Esophagus muscularis mucosa (tissue), 4 donors: ENCODE data around the gene ATG13. TPM values are rescaled to one million over a fixed set of nuclear protein-coding genes. Genes with fewer than 3 reads are reported as not detected.

Source experiments
- DNase-seq: peaks from one replicate; pipeline ENCODE4 v3.0.0-alpha.2; 2017; ENCODE audit errors: extremely low spot score
- H3K27ac ChIP-seq, 4 donors: fragments of 200-600 bp; sonication (generic); replicated peaks in 1 of 4; 1 replicate in 3 of 4; 2 replicates in 1 of 4; pipeline ENCODE4 v1.5.1; 2016 to 2019; ENCODE audit warnings: mild to moderate bottlenecking in 1 of 4
- H3K27me3 ChIP-seq, 4 donors: fragments of 200-600 bp; sonication (generic); one replicate each; pipeline versions ENCODE4 v1.5.1 to v1.6.0; 2016 to 2019
- H3K36me3 ChIP-seq, 4 donors: fragments of 200-600 bp; sonication (generic); one replicate each; pipeline ENCODE4 v1.5.1; 2016 to 2019
- H3K4me1 ChIP-seq, 4 donors: fragments of 200-600 bp; sonication (generic); one replicate each; pipeline ENCODE4 v1.5.1; 2016 to 2019
- H3K4me3 ChIP-seq, 4 donors: fragments of 200-600 bp; sonication (generic); 1 replicate in 2 of 4; 2 replicates in 2 of 4; pipeline ENCODE4 v1.5.1; 2016 to 2019; ENCODE audit warnings: mild to moderate bottlenecking in 4 of 4, moderate library complexity in 1 of 4
- H3K9me3 ChIP-seq, 4 donors: fragments of 200-600 bp; sonication (generic); 1 replicate in 3 of 4; 2 replicates in 1 of 4; pipeline ENCODE4 v1.5.1; 2016 to 2019
- CTCF ChIP-seq, 3 experiments: fragments of 200-600 bp in 2 of 3; fragments of 450-650 bp in 1 of 3; sonication (generic) in 2 of 3; IDR thresholded peaks; one replicate each; pipeline ENCODE4 v1.5.1; 2017 to 2019; ENCODE audit warnings: antibody characterized with exemption in 3 of 3, mild to moderate bottlenecking in 2 of 3, moderate library complexity in 1 of 3
- EP300 ChIP-seq: sonication (generic); formaldehyde crosslinking; IDR thresholded peaks from one replicate; pipeline ENCODE4 v1.6.1; 2017; ENCODE audit warnings: antibody characterized with exemption
- POLR2A ChIP-seq: fragments of 450-650 bp; IDR thresholded peaks from one replicate; pipeline ENCODE4 v1.6.1; 2017; ENCODE audit warnings: antibody characterized with exemption, moderate library complexity, mild to moderate bottlenecking, low read depth
- POLR2AphosphoS5 ChIP-seq, 2 donors: sonication (generic); formaldehyde crosslinking; IDR thresholded peaks; one replicate each; pipeline ENCODE4 v1.6.1; 2017; ENCODE audit warnings: antibody characterized with exemption in 2 of 2
- WGBS: methylation state at CpG from one replicate; pipeline ENCODE4 v1.1.5; 2018; 5-methylcytosine and 5-hydroxymethylcytosine counted together
- intact Hi-C: fragments of 100-400 bp; cut with DNase I; formaldehyde crosslinking; loops from one replicate; pipeline ENCODE4 v1.15.1; 2023
- total RNA-seq, 4 donors: library from RNA; depleted of rRNA; stranded (reverse); fragments of >200 nt; gene quantifications; one replicate each; pipeline versions ENCODE4 v1.1.0 to v1.2.1, GENCODE V29; 2016

The ATG13 gene
- total RNA-seq, 4 donors from 2014 or later = 68.7 to 74.3 (median 72.1) TPM

- H3K27me3 ChIP-seq = no peaks in the 10 kb centered on the region
- no peaks in the 10 kb centered on the region for H3K36me3 ChIP-seq
- 68% methylated on average over 4 of the region's 7 CpGs for WGBS
- H3K4me1 ChIP-seq = no peaks in the 10 kb centered on the region
- H3K9me3 ChIP-seq = no peaks in the 10 kb centered on the region
- TF ChIP-seq POLR2A (no peak), POLR2AphosphoS5 (IDR thresholded peaks at IDR 0.05) (no peak), EP300 (no peak), CTCF (IDR thresholded peaks at IDR 0.05) (no peak)
- no peak within 1 kb of the TSS for H3K4me3 ChIP-seq
- no peak for DNase-seq
- no peak within 1 kb of the TSS for H3K27ac ChIP-seq
- intact Hi-C loops = no loop called here
Observed at GRCh38 chr11:46719048-46719542, 101.7 kb downstream of the ATG13 start, which contains the start of gene F2. Gene F2, plus strand, starts transcription at chr11:46719213. Its CDS starts 23 bp downstream, at chr11:46719236.

- Histone ChIP-seq H3K4me1 (no peaks in the 10 kb centered on the region), H3K27ac (no peak overlapping the region), H3K4me3 (no peak overlapping the region), H3K36me3 (no peaks in the 10 kb centered on the region), H3K9me3 (no peaks in the 10 kb centered on the region), H3K27me3 (no peaks in the 10 kb centered on the region)
- TF ChIP-seq POLR2AphosphoS5 (IDR thresholded peaks at IDR 0.05) (no peak), POLR2A (no peak), EP300 (no peak), CTCF (IDR thresholded peaks at IDR 0.05) (no peak)
- 94% methylated on average over 11 of the region's 25 CpGs for WGBS
- intact Hi-C loops = no loop called here
- no peak for DNase-seq
Observed at GRCh38 chr11:46719543-46720218, 102.3 kb downstream of the ATG13 start.

- intact Hi-C loops = no loop called here
- H3K27ac ChIP-seq = no peak overlapping the region
Observed at GRCh38 chr11:46721286-46721685, 103.9 kb downstream of the ATG13 start.

GRCh38 chr11:46722566-46723358 is 105.4 kb downstream of the ATG13 start:
- intact Hi-C loops = no loop called here
- H3K4me1 ChIP-seq = no peaks in the 10 kb centered on the region
- DNase-seq = no peak
- TF ChIP-seq POLR2A (no peak), CTCF (IDR thresholded peaks at IDR 0.05) (no peak), POLR2AphosphoS5 (IDR thresholded peaks at IDR 0.05) (no peak)
- no peak overlapping the region for H3K4me3 ChIP-seq
- 90% methylated on average over 11 of the region's 11 CpGs for WGBS
- no peaks in the 10 kb centered on the region for H3K36me3 ChIP-seq
- H3K9me3 ChIP-seq = no peaks in the 10 kb centered on the region
- no peak overlapping the region for H3K27ac ChIP-seq
- H3K27me3 ChIP-seq = no peaks in the 10 kb centered on the region

More at GRCh38 chr11:46721286-46721685, 103.9 kb downstream of the ATG13 start:
- no peak for TF ChIP-seq POLR2A
- TF ChIP-seq EP300 = no peak
- no peak for TF ChIP-seq CTCF (IDR thresholded peaks at IDR 0.05)
- TF ChIP-seq POLR2AphosphoS5 (IDR thresholded peaks at IDR 0.05) = no peak
- Histone ChIP-seq H3K27me3 (no peaks in the 10 kb centered on the region), H3K36me3 (no peaks in the 10 kb centered on the region), H3K9me3 (no peaks in the 10 kb centered on the region), H3K4me3 (no peak overlapping the region), H3K4me1 (no peaks in the 10 kb centered on the region)
- DNase-seq = no peak
- WGBS = 82% methylated on average over 6 of the region's 6 CpGs
